Astrocyte (in vitro differentiated cells and primary cell): ENCODE measurements around the gene MOB3B. TPM values are rescaled to one million over a fixed set of nuclear protein-coding genes. Genes with fewer than 3 reads are reported as not detected.

Source experiments
- DNase-seq: peaks from one replicate; pipeline ENCODE4 v3.0.0-alpha.2; 2010; ENCODE audit warnings: low read depth
- FAIRE-seq: peaks from 2 replicates; lab custom pipeline; 2011; peaks lifted over from hg19 to GRCh38; lab: Jason Lieb, UNC
- H2AFZ ChIP-seq: 2 replicates; pipeline ENCODE4 v1.6.0; 2012; ENCODE audit warnings: low read depth, low read length, inconsistent platforms
- H3K27ac ChIP-seq: 2 replicates; pipeline ENCODE4 v1.5.1; 2011; ENCODE audit warnings: low read depth, low read length, inconsistent platforms
- H3K27me3 ChIP-seq: 2 replicates; pipeline ENCODE4 v1.6.0; 2011; ENCODE audit warnings: low read length, inconsistent platforms; ENCODE audit not compliant: insufficient read depth
- H3K36me3 ChIP-seq: 2 replicates; pipeline ENCODE4 v1.5.1; 2011; ENCODE audit warnings: low read length, inconsistent platforms; ENCODE audit not compliant: insufficient read depth
- H3K4me1 ChIP-seq: 2 replicates; pipeline ENCODE4 v1.5.1; 2011; ENCODE audit warnings: low read length, inconsistent platforms; ENCODE audit not compliant: insufficient read depth
- H3K4me2 ChIP-seq: 2 replicates; pipeline ENCODE4 v1.6.0; 2012; ENCODE audit warnings: low read length, inconsistent platforms
- H3K4me3 ChIP-seq: 2 replicates; pipeline ENCODE4 v1.5.1; 2011; ENCODE audit warnings: low read depth, mild to moderate bottlenecking, low read length, inconsistent platforms; ENCODE audit not compliant: insufficient read depth
- H3K79me2 ChIP-seq: 2 replicates; pipeline ENCODE4 v1.6.0; 2012; ENCODE audit warnings: mild to moderate bottlenecking, low read length, inconsistent platforms; ENCODE audit not compliant: insufficient read depth
- H3K9ac ChIP-seq: 2 replicates; pipeline ENCODE4 v1.6.0; 2012; ENCODE audit warnings: mild to moderate bottlenecking, low read length, inconsistent platforms
- H3K9me3 ChIP-seq: 2 replicates; pipeline ENCODE4 v1.5.1; 2012; ENCODE audit warnings: low read depth, mild to moderate bottlenecking, low read length, inconsistent platforms; ENCODE audit not compliant: insufficient read depth
- H4K20me1 ChIP-seq: 2 replicates; pipeline ENCODE4 v1.6.0; 2012; ENCODE audit warnings: low read length, inconsistent platforms; ENCODE audit not compliant: insufficient read depth
- H3K27ac Mint-ChIP-seq: one replicate; pipeline ENCODE4 v1.8.0; 2021; ENCODE audit warnings: mild to moderate bottlenecking, mixed read lengths; ENCODE audit not compliant: unreplicated experiment
- H3K27me3 Mint-ChIP-seq: one replicate; pipeline ENCODE4 v1.8.0; 2021; ENCODE audit warnings: low read depth, mixed read lengths; ENCODE audit not compliant: unreplicated experiment
- H3K36me3 Mint-ChIP-seq: one replicate; pipeline ENCODE4 v1.8.0; 2021; ENCODE audit warnings: low read depth, mixed read lengths; ENCODE audit not compliant: unreplicated experiment
- H3K4me1 Mint-ChIP-seq: one replicate; pipeline ENCODE4 v1.8.0; 2021; ENCODE audit warnings: low read depth, mixed read lengths; ENCODE audit not compliant: unreplicated experiment
- H3K4me3 Mint-ChIP-seq: one replicate; pipeline ENCODE4 v1.8.0; 2021; ENCODE audit warnings: mild to moderate bottlenecking, moderate library complexity, mixed read lengths; ENCODE audit not compliant: unreplicated experiment
- H3K9me3 Mint-ChIP-seq: one replicate; pipeline ENCODE4 v1.8.0; 2021; ENCODE audit warnings: mild to moderate bottlenecking, mixed read lengths; ENCODE audit not compliant: unreplicated experiment
- EZH2 ChIP-seq: IDR thresholded peaks from 2 replicates; pipeline ENCODE4 v1.6.1; 2012; ENCODE audit warnings: mild to moderate bottlenecking, low read length, inconsistent platforms; ENCODE audit not compliant: insufficient read depth
- total RNA-seq: library from RNA; stranded (reverse); gene quantifications from 2 replicates; pipeline ENCODE4 v1.2.1, GENCODE V29; 2021
- TF ChIP-seq, protein P1 (sequence below): IDR thresholded peaks from 2 replicates; pipeline ENCODE4 v1.5.1; 2011; ENCODE audit warnings: low read depth, mild to moderate bottlenecking, inconsistent platforms, low read length, moderate library complexity; ENCODE audit not compliant: insufficient read depth

MOB3B gene
- total RNA-seq, 1 donor from 2014 or later = 3.9 TPM

DNA sequence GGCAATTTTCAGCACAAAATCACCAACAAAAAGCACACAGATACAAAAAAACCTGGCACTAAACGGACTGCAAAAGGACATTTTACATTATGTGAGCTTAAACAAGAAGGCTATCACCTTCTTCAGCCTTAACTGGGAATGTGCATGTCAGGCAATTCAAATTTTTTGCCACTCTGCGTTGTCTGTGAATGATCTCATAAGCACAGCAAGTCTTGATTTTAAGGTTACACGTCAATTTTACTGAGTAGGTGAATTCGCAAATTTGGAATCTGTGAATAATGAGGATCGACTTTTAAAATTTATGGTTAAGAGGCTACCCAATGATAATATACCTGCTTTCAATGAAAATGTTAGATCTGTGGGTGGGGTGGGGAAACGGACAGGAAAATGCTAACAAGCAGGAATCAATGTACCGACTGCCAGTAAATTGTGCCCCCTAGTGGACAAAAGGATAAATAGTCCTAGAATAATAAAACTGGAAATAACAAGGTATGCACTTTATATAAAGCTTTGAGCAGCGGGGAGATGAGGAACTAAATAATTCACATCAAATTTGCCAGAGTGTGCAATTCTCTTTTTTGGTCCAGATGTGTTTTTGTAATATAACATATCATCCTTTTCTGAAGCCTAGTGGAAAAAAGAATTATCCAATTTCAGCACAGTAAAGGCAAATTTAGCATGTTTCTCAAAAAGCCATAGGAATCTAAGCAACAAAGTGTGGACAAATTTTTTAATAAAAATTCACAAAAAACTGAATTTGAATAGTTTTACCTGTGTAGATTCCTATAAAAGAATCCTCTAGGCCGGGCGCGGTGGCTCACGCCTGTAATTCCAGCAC lies 253.2 kb downstream of the MOB3B start:
- Histone ChIP-seq H3K4me2 (peak overlapping the region; percentile 81), H3K79me2 (no peaks in the 10 kb centered on the region), H2AFZ (peak overlapping the region; percentile 70), H3K4me3 (no peak overlapping the region), H3K27me3 (no peaks in the 10 kb centered on the region), H4K20me1 (no peaks in the 10 kb centered on the region), H3K27ac (no peak overlapping the region), H3K9me3 (no peaks in the 10 kb centered on the region), H3K36me3 (no peaks in the 10 kb centered on the region), H3K4me1 (peaks cover 3% of the 10 kb centered on the region), H3K9ac (peak overlapping the region; percentile 54)
- H3K27me3 Mint-ChIP-seq = peaks cover 5% of the 10 kb centered on the region
- peaks cover 6% of the 10 kb centered on the region for H3K4me1 Mint-ChIP-seq
- DNase-seq (peak; percentile 32), FAIRE-seq (peak; percentile 84)
- H3K9me3 Mint-ChIP-seq = no peaks in the 10 kb centered on the region
- no peak overlapping the region for H3K27ac Mint-ChIP-seq
- TF ChIP-seq, protein P1, sequence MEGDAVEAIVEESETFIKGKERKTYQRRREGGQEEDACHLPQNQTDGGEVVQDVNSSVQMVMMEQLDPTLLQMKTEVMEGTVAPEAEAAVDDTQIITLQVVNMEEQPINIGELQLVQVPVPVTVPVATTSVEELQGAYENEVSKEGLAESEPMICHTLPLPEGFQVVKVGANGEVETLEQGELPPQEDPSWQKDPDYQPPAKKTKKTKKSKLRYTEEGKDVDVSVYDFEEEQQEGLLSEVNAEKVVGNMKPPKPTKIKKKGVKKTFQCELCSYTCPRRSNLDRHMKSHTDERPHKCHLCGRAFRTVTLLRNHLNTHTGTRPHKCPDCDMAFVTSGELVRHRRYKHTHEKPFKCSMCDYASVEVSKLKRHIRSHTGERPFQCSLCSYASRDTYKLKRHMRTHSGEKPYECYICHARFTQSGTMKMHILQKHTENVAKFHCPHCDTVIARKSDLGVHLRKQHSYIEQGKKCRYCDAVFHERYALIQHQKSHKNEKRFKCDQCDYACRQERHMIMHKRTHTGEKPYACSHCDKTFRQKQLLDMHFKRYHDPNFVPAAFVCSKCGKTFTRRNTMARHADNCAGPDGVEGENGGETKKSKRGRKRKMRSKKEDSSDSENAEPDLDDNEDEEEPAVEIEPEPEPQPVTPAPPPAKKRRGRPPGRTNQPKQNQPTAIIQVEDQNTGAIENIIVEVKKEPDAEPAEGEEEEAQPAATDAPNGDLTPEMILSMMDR = peak; percentile 76
- no peak for TF ChIP-seq EZH2
- H3K4me3 Mint-ChIP-seq = peak overlapping the region; percentile 5
- no peaks in the 10 kb centered on the region for H3K36me3 Mint-ChIP-seq

Other genes starting within 250 kb of the MOB3B start
- not detected in 2 replicates for gene EQTN, start 232.7 kb downstream of the MOB3B start, total RNA-seq
- gene IFNK, start 5.5 kb downstream of the MOB3B start, total RNA-seq = not detected in 2 replicates
- 2.3 and 4.8 TPM in 2 replicates for gene C9orf72, start 43.7 kb upstream of the MOB3B start, total RNA-seq